ENCODE data around the gene MARK3. TPM values are rescaled to one million over a fixed set of nuclear protein-coding genes. Genes with fewer than 3 reads are reported as not detected.

Gene MARK3
- total and polyA plus RNA-seq, 10 of the 15 experiments (the other 5 are each of a cell fraction or from before 2014, with no cell fraction given): 10.7 to 75.1 (median 41.4) TPM

GRCh38 chr14:103360548-103360947 lies 24.7 kb upstream of the MARK3 start:
- TF ChIP-seq RFX5 (IDR thresholded peaks at IDR 0.05; ENCODE audit: low read depth, low read length) (no peak), SREBF1 (IDR thresholded peaks at IDR 0.05; ENCODE audit: low read length) (no peak), STAT1 (conservative IDR thresholded peaks at IDR 0.05) (no peak)
- Histone ChIP-seq H3K4me1 (ENCODE audit: control insufficient read depth, insufficient read depth, low read length) (no peaks in the 10 kb centered on the region), H3K9ac (ENCODE audit: control insufficient read depth, insufficient read depth, low read length) (no peak overlapping the region), H3K4me2 (ENCODE audit: control insufficient read depth, insufficient read depth) (no peak overlapping the region), H4K20me1 (ENCODE audit: control insufficient read depth, insufficient read depth) (no peaks in the 10 kb centered on the region), H3K4me3 (no peak overlapping the region), H2AFZ (ENCODE audit: control insufficient read depth, low read depth, low read length) (no peak overlapping the region), H3K9me3 (replicated peaks; ENCODE audit: control insufficient read depth, insufficient read depth, low read length) (peaks cover 9% of the 10 kb centered on the region), H3K27ac (ENCODE audit: control insufficient read depth, insufficient read depth) (no peak overlapping the region), H3K36me3 (ENCODE audit: control insufficient read depth in 2 of 2, insufficient read depth in 2 of 2, low read length in 1 of 2) (no peaks in the 10 kb centered on the region), H3K27me3 (replicated peaks in 1 of 2; ENCODE audit: control insufficient read depth in 2 of 2, insufficient read depth in 2 of 2, low read length in 1 of 2) (no peaks in the 10 kb centered on the region), H3K79me2 (ENCODE audit: control insufficient read depth, insufficient read depth, low read length) (no peaks in the 10 kb centered on the region)
- DNase-seq (ENCODE audit: low read depth, low spot score): no peak
- in situ Hi-C loops (cut with MboI) (no loop called here), intact Hi-C loops (cut with micrococcal nuclease; ENCODE audit: unreplicated experiment) (no loop called here)
- ChIA-PET CTCF (no interaction called here), RAD21 (ENCODE audit: unreplicated experiment) (no interaction called here), POLR2A (interaction anchor here (0.6 kb wide), 1 partner anchor 68 kb away, joined by 3 read pairs; no protein-coding TSS in a partner anchor), SMC1A (ENCODE audit: uncharacterized antibody, unreplicated experiment) (interaction anchor here (0.6 kb wide), 1 partner anchor 15 kb away, joined by 3 read pairs; no protein-coding TSS in a partner anchor)
- no peak for FAIRE-seq
- BruUV-seq (replicated peaks): no TSS peak
- 85% methylated on average over 7 of the region's 7 CpGs for WGBS (ENCODE audit: insufficient coverage, insufficient replicate concordance, low lambda C conversion rate, missing lambda C conversion rate)
- no peak for ATAC-seq

GRCh38 chr14:103361867-103362266 lies 23.3 kb upstream of the MARK3 start:
- Histone ChIP-seq H3K4me3 (no peak overlapping the region), H3K4me1 (ENCODE audit: control insufficient read depth, insufficient read depth, low read length) (no peaks in the 10 kb centered on the region), H3K27ac (ENCODE audit: control insufficient read depth, insufficient read depth) (no peak overlapping the region), H3K9ac (ENCODE audit: control insufficient read depth, insufficient read depth, low read length) (no peak overlapping the region), H3K9me3 (replicated peaks; ENCODE audit: control insufficient read depth, insufficient read depth, low read length) (peaks cover 9% of the 10 kb centered on the region), H3K4me2 (ENCODE audit: control insufficient read depth, insufficient read depth) (no peak overlapping the region), H3K79me2 (ENCODE audit: control insufficient read depth, insufficient read depth, low read length) (no peaks in the 10 kb centered on the region), H3K27me3 (replicated peaks in 1 of 2; ENCODE audit: control insufficient read depth in 2 of 2, insufficient read depth in 2 of 2, low read length in 1 of 2) (no peaks in the 10 kb centered on the region), H2AFZ (ENCODE audit: control insufficient read depth, low read depth, low read length) (no peak overlapping the region), H3K36me3 (ENCODE audit: control insufficient read depth in 2 of 2, insufficient read depth in 2 of 2, low read length in 1 of 2) (no peaks in the 10 kb centered on the region), H4K20me1 (ENCODE audit: control insufficient read depth, insufficient read depth) (no peaks in the 10 kb centered on the region)
- POLR2A ChIA-PET: no interaction called here
- RAD21 ChIA-PET (ENCODE audit: unreplicated experiment): no interaction called here
- ATAC-seq (no peak), DNase-seq (ENCODE audit: low read depth, low spot score) (no peak), FAIRE-seq (no peak)
- in situ Hi-C loops (cut with MboI): no loop called here
- intact Hi-C loops (cut with micrococcal nuclease; ENCODE audit: unreplicated experiment): no loop called here
- SMC1A ChIA-PET (ENCODE audit: uncharacterized antibody, unreplicated experiment): no interaction called here
- 90% methylated on average over 5 of the region's 5 CpGs for WGBS (ENCODE audit: insufficient coverage, insufficient replicate concordance, low lambda C conversion rate, missing lambda C conversion rate)
- BruUV-seq (replicated peaks): no TSS peak
- CTCF ChIA-PET: interaction anchor here (0.6 to 1.6 kb wide), 2 partner anchors 19 to 28 kb away, joined by 3 to 4 read pairs; no protein-coding TSS in a partner anchor
- no peak for TF ChIP-seq BCL11A (IDR thresholded peaks at IDR 0.05; ENCODE audit: low read depth, low read length)
- no peak for TF ChIP-seq ZBTB11 (CRISPR knock-in tag; IDR thresholded peaks at IDR 0.05)
- no peak for TF ChIP-seq ZSCAN29 (IDR thresholded peaks at IDR 0.05)
- no peak for TF ChIP-seq NKRF (conservative IDR thresholded peaks at IDR 0.05)
- TF ChIP-seq SUPT20H (IDR thresholded peaks at IDR 0.05; ENCODE audit: borderline replicate concordance, control insufficient read depth, low read depth, low read length): no peak
- TF ChIP-seq POLR2AphosphoS2 (IDR thresholded peaks at IDR 0.05; ENCODE audit: low read depth, low read length): no peak
- no peak for TF ChIP-seq RB1 (IDR thresholded peaks at IDR 0.05; ENCODE audit: borderline replicate concordance)
- TF ChIP-seq EZH2 (IDR thresholded peaks at IDR 0.05; ENCODE audit: borderline replicate concordance, control insufficient read depth, low read depth, low read length): no peak

Measured in GM12878 (cell line).